ENCODE data around the gene ZNF276. TPM values are rescaled to one million over a fixed set of nuclear protein-coding genes. Genes with fewer than 3 reads are reported as not detected.
"Not testable (repeated sequence)": the region's sequence is repeated elsewhere in the genome, so short reads cannot be mapped to it uniquely, and the experiment has no call there.

ZNF276 gene
- total RNA-seq, 1 experiment from 2014 or later, result 48.3 TPM

DNA sequence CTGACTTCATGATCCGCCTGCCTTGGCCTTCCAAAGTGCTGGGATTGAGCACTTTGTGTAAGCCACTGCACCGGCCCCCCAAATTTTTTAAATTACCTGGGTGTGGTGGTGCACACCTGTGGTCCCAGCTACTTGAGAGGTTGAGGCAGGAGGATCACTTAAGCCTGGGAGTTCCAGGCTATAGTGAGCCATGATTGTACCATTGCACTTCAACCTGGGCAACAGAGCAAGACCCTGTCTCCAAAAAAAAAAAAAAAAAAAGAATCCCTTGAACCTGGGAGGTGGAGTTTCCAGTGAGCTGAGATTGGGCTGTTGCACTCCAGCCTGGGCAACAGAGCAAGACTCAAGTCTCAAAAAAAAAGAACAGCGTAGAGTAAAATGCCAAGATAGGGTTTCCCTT is 15.2 kb downstream of the ZNF276 start:
- no peak for DNase-seq (ENCODE audit: low spot score)

DNA sequence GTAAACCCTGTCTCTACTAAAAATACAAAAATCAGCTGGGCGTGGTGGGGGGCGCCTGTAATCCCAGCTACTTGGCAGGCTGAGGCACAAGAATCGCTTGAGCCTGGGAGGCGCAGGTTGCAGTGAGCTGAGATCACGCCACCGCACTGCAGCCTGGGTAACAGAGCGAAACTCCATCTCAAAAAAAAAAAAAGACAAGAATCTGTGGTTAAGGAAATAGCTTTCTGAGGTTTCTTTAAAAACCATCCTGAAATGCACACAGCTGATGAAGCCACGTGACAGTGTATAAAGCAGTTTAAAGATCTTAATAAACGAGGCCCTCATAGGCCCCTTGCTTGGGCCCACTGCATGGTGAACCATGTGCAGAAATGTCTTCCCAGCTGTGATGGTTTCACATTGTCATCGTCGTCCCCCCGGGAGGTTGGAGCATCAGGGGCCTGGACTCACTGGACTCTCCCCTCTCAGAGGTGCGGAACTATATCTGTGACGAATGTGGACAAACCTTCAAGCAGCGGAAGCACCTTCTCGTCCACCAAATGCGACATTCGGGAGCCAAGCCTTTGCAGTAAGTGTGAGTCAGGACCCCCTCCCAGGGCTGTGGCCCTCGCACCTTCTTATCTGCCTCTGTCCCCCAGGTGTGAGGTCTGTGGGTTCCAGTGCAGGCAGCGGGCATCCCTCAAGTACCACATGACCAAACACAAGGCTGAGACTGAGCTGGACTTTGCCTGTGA is 16.2 kb downstream of the ZNF276 start:
- no peak for DNase-seq (ENCODE audit: low spot score)

DNA sequence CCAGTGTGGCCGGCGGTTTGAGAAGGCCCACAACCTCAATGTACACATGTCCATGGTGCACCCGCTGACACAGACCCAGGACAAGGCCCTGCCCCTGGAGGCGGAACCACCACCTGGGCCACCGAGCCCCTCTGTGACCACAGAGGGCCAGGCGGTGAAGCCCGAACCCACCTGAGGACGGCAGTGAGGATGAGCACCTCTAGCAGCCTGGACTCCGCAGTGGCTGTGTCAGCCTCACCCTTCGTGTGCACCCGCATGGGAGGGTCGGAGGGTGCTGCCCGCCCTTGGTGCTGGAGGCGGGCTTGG is 16.7 kb downstream of the ZNF276 start:
- DNase-seq (ENCODE audit: low spot score), result no peak

GRCh38 chr16:89738538-89739317 is 17.4 kb downstream of the ZNF276 start:
- DNase-seq (ENCODE audit: low spot score), result no peak

GRCh38 chr16:89739383-89739782 is 18.0 kb downstream of the ZNF276 start:
- no peak for DNase-seq (ENCODE audit: low spot score)

DNA sequence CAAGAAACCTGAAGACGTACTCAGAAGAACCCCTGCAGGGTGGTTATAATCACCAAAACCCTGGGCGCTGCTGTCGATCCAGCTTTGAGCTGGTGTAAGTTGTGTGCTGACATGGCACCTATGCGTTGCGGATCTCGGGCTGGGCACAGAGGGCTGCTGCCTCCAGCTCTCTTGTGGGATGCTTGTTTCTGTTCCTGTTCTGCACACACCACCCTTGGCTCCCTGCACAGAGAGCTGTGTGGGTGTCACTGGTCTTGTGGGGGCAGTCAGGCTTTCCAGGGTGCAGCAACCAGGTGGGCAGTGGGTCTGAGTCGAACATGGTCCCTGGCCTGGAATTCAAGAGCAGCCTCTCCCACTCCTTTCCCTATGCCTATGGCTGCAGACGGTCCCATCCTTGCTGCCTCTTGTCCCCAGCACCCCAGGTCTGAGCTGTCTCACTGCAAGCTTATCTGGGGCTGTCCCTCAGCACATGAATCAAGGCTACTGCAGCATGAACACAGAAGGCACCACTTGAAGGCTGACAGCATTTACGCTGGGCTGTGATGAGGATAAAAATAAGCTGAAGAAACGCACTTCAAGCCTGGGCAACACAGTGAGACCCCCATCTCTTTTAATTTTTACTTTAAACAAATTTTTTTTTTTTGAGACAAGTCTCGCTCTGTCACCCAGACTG is 20.1 kb downstream of the ZNF276 start:
- no peak for DNase-seq (ENCODE audit: low spot score)

DNA sequence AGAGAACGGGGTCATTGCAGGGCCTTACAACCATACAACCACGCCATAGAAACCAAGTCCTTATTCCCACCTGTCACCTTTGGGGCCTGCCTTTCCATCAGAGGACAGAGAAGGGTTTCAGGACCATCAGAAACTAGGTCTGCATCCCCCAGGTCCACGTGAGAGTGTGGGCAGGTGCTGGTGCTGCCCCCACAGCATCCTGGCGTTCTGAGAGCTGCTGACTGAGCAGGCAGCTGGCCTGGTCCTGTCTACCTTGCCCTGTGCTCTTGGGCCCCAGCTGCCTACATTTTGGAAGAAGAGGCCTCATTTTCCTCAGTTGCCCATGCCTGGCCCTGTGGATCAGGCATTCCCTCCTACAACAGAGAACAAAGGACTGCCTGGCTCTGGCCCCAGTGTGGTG is 21.6 kb downstream of the ZNF276 start:
- DNase-seq (ENCODE audit: low spot score), result no peak

DNA sequence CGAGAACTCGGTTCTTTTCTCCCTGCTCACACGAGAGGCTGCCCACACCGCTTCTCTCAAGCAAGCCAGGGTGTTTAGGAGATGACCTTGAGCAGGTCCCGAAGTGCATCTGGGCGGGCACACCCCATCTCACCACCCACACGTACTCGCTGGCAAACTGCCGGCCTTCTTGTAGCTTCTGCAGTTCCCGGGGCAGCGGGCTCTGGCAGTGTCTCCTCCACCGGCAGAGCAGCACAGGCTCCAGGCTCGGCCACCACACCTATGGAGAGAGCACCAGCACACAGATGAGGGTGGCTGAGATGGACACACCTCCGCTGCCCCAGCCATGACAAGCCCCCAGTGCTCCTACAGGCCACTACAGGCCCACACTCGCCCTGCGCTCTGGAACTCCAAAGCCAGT is 23.5 kb downstream of the ZNF276 start:
- no peak for DNase-seq (ENCODE audit: low spot score)

DNA sequence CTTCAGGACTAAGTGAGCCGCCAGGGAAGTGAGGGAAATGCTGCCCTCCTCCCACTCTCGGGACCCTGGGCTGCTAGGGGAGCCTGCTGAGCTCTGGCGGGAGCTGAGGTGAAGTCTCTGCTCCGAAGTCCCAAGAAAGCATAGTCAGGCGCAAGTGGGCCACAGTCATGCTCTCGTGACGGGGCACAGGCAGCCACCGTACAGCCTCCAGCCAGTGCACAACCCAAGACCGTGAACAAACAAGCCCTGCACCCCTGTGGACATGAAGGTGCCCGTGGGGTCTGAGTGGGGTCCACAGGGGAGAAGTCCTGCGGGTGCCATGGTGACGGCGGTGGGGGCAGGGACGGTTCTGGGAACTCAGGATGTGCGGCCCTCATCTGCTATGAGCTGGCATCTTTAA is 24.7 kb downstream of the ZNF276 start:
- no peak for DNase-seq (ENCODE audit: low spot score)

- no peak for DNase-seq (ENCODE audit: low spot score)
Measured at GRCh38 chr16:89748076-89748475, 26.7 kb downstream of the ZNF276 start.

DNA sequence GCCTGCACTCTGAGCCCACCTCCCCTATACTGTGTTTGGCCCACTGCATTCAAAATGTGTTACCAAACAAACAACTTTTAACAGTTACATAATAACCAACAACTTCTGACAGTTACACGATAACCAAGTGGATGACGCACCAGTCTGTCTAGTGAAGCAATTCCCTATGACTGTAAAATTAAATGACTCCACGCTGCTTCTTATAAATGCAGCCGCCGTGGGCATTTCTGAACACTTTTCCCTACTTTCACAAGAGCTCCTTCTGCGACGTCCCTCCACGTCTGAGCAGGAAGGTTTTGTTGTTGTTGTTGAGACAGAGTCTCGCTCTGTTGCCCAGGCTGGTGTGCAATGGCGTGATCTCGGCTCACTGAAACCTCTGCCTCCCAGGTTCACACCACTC is 27.6 kb downstream of the ZNF276 start:
- DNase-seq (ENCODE audit: low spot score), result no peak

- peak; percentile 76 for DNase-seq (ENCODE audit: low spot score)
Measured at GRCh38 chr16:89749637-89750036, 28.3 kb downstream of the ZNF276 start.

DNA sequence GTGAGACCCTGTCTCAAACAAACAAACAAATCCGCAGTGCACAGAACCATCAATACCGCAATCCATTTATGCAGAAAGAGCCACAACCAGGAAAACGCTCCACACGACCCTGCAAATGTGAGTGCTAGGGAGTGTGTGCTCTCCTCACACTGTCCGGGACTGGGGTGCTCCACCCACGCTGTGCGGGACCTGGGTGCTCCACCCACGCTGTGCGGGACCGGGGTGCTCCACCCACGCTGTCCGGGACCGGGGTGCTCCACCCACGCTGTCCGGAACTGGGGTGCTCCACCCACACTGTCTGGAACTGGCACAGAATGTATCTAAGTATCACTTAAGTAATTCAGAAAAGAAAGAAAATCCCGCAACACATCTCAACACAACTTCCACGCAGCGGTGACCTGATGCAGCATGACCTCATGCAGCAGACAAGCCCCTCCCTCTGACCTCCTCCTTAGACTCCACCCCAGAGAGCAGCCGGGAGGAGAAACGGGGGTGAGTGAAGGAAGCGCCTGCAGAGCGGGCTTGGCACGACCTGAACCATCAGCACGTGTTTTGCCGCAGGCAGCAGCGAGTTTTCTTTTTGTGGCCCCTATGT is 38.5 kb downstream of the ZNF276 start:
- no peak for DNase-seq (ENCODE audit: low spot score)

DNA sequence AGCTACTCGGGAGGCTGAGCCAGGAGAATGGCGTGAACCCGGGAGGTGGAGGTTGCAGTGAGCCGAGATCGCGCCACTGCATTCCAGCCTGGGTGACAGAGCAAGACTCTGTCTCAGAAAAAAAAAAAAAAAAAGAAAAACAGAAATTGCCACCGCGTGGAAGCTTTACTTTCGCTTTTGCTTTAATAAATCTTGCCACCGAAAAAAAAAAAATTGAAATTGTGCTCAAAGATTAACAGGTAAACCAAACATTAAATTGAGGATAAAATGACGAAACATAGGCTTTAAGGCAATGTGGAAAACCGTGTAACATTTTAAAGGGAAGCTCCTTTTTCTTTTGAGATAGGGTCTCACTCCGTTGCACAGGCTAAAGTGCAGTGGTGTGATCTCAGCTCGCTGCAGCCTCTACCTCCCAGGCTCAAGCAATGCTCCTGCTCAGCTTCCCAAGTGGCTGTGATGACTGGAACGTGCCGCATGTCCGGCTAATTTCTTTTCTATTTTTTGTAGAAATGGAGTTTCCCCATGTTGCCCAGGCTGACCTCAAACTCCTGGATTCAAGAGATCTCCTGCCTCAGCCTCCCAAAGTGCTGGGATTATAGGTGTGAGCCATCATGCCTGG is 40.1 kb downstream of the ZNF276 start:
- no peak for DNase-seq (ENCODE audit: low spot score)

- DNase-seq (ENCODE audit: low spot score), result no peak
Measured at GRCh38 chr16:89764711-89765201, 43.4 kb downstream of the ZNF276 start.

GRCh38 chr16:89765292-89765830 is 44.0 kb downstream of the ZNF276 start:
- DNase-seq (ENCODE audit: low spot score), result no peak

DNA sequence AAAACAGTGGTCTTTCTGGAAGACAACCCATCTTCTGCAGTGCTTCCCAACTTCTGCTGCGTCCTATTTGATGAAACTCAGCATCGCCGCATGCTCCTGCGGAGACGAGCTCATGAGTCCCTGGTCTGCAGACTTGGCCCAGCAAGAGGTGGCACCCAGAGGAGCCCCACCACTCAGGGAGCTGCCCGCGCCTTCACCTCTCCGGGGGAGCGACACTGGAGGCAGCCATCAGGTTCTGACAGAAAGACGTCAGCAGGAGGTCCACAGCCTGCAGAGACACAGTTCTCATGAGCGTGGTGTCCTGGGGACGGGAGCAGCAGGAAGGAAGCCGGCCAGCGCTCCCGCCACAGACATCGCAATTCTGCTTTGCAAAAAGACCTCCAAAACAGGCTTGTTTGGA is 49.0 kb downstream of the ZNF276 start:
- DNase-seq (ENCODE audit: low spot score), result no peak

- no peak for DNase-seq (ENCODE audit: low spot score)
Measured at GRCh38 chr16:89775223-89775622, 53.9 kb downstream of the ZNF276 start.

DNA sequence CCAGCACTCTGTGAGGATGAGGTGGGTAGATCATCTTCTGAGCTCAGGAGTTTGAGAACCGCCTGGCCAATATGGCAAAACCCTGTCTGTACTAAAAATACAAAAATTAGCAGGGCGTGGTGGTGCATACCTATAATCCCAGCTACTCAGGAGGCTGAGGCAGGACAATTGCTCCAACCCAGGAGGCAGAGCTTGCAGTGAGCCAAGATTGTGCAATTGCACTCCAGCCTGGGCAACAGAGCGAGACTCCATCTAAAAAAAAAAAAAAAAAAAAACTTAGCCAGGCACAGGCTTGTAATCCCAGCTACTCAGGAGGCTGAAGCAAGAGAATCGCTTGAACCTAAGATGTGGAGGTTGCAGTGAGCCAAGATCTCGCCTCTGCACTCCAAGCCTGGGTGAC is 56.9 kb downstream of the ZNF276 start:
- not testable (repeated sequence) for DNase-seq (ENCODE audit: low spot score)

DNA sequence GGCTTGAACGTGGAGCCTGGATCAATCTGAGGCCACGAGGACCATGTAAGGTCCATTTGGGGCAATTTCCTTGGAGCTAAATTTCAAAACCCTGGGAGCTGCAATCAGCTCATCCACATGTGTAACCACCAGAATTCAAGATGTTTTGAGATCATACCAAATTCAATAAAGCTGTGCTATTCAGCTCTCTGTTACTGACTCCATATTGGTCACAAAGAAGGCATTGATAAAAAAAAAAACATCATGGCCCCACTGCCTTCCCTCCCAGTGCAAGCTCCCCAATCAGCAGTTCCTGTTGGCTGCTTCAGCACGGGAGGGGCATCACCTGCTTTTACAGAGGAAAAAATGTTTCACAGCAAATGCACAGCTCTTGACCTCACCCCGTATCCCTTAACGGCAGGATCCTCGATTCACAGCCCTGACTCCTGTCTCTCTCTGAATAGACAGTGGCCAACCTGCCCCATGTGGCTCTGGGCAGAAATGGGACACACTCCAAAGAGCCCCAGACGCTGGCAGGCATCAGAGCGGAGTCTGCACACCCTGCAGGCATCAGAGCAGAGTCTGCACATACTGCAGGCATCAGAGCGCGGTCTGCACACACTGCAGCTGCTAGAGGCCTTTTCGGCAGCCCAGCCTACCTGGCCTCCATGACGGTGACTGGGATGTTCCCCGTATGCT is 58.0 kb downstream of the ZNF276 start:
- no peak for DNase-seq (ENCODE audit: low spot score)

- DNase-seq (ENCODE audit: low spot score), result no peak
Measured at GRCh38 chr16:89779909-89780305, 58.6 kb downstream of the ZNF276 start.
